Ovary (tissue), 9 donors: ENCODE data around the gene LTO1. TPM values are rescaled to one million over a fixed set of nuclear protein-coding genes. Genes with fewer than 3 reads are reported as not detected.

Source experiments
- DNase-seq, 5 donors: peaks; one replicate each; pipeline ENCODE4 v3.0.0-alpha.2; 2019 to 2020
- H3K27ac ChIP-seq, 2 donors: fragments of 200-600 bp; one replicate each; pipeline versions ENCODE4 v1.5.1 to v1.8.0; 2019 to 2022
- H3K27me3 ChIP-seq: fragments of 200-600 bp; one replicate; pipeline ENCODE4 v1.8.0; 2022
- H3K36me3 ChIP-seq: fragments of 200-600 bp; sonication (generic); one replicate; pipeline ENCODE4 v1.5.1; 2019
- H3K4me1 ChIP-seq: one replicate; pipeline ENCODE4 v1.8.1; 2013; ENCODE audit warnings: mild to moderate bottlenecking, moderate library complexity; ENCODE audit not compliant: insufficient read depth
- H3K4me3 ChIP-seq: fragments of 200-600 bp; sonication (generic); one replicate; pipeline ENCODE4 v1.5.1; 2017
- H3K9me3 ChIP-seq, 2 donors: fragments of 200-600 bp in 1 of 2; sonication (generic) in 1 of 2; one replicate each; pipeline versions ENCODE4 v1.5.1 to v1.8.1; 2013 to 2019; ENCODE audit warnings: mild to moderate bottlenecking in 1 of 2, moderate library complexity in 1 of 2
- EP300 ChIP-seq: sonication (generic); formaldehyde crosslinking; IDR thresholded peaks from one replicate; pipeline ENCODE4 v1.6.1; 2017; ENCODE audit warnings: antibody characterized with exemption
- POLR2A ChIP-seq: fragments of 450-650 bp; IDR thresholded peaks from one replicate; pipeline ENCODE4 v1.6.1; 2017; ENCODE audit warnings: antibody characterized with exemption, mild to moderate bottlenecking, moderate library complexity
- WGBS, 3 donors: extraction: QIAGEN DNeasy Blood & Tissue Kit in 1 of 3; methylation state at CpG; one replicate each; pipeline versions ENCODE4 v1.1.5 to v1.1.7; 2013 to 2017; 5-methylcytosine and 5-hydroxymethylcytosine counted together
- intact Hi-C, 4 donors: fragments of 100-400 bp; cut with DNase I; formaldehyde crosslinking; loops; one replicate each; pipeline versions ENCODE4 v1.11.0 to v1.15.1; 2022 to 2023
- polyA plus RNA-seq, 2 donors: library from polyadenylated mRNA; stranded (reverse); fragments of 200-250 nt in 1 of 2; fragments of 350-450 nt in 1 of 2; fragmentation: Illumina TruSeq in 1 of 2; extraction: RNeasy Lipid Tissue Mini Kit (QIAGEN cat#74804) in 1 of 2; gene quantifications; one replicate each; pipeline ENCODE4 v1.2.3, GENCODE V29; 2013 to 2014
- total RNA-seq, 7 donors: library from RNA; depleted of rRNA in 2 of 7; stranded (reverse); fragments of >200 nt in 2 of 7; fragmentation: NEBNext Ultra II Directional in 3 of 7; extraction: Animal tissue kit (Norgen Biotek cat#: 25700) in 3 of 7; gene quantifications; one replicate each; pipeline versions ENCODE4 v1.1.0 to v1.2.4, GENCODE V29; 2016 to 2023
- TF ChIP-seq, protein P1 (sequence below), 3 donors: fragments of 450-650 bp in 2 of 3; fragments of 200-600 bp in 1 of 3; IDR thresholded peaks; one replicate each; pipeline versions ENCODE4 v1.5.1 to v1.8.0; 2016 to 2022; ENCODE audit warnings: antibody characterized with exemption in 3 of 3, mild to moderate bottlenecking in 1 of 3
- donor health status: DM: no; HTN: no; CAD: no; lungs with moderate emphysema.
- donor health status: DM: no; HTN: no; CAD: no.
- donor health status: Bipolar disorder and iron deficiency.
- donor health status: DM: yes; HTN: yes; CAD: no.
- donor health status: DM: no; HTN: no; CAD: no.
- donor health status: DM: yes; HTN: yes; CAD: no.

The LTO1 gene
- total and polyA plus RNA-seq, 9 donors, result 13.4 to 29.9 (median 19.8) TPM

DNA sequence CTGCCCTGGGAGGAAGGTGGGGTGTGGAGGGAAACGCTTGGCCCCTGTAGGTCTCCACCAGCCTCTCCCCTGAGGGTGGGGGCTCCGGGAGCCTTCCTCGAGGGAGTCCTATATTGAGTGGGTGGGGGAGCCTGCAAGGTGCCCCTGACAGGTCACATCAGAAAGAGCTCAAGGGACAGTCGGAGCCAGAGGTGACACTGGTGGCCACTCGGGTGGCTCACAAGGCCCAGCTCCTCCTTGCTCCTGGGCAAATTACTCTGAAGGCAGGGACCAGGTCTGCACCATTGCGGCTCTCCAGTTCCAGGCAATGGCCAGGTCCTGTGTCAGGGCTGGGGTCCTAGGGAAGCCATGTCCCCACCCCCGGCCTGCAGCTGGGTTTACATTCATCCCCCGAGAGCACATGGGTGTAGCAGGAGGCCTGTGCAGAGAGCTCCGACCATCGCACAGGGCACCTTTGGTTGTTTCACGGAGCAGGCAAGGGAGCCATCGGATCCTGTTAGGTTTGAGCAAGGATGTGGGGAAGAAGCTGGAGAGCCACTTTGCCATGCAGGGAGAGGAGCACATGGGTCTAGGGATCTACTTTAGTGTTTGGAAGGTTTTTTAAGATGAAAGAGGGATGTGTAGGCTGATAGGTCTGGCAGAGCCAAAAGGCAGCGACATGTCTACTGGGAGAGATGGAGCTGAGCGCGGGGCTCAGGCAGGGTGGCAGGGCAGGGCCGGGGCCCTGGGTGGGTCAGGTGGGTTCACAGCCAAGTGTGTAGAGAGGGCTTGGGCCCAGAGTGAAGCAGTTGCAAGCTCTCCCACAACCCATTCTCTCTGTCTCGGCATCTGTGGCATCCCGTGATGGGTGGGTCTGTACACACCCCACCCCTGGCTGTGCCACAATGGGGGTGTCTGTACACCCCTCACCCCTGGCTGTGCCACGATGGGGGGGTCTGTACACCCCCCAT is 19.4 kb downstream of the LTO1 start:
- H3K4me1 ChIP-seq, result no peaks in the 10 kb centered on the region
- intact Hi-C loops, result no loop called here
- H3K36me3 ChIP-seq, result no peaks in the 10 kb centered on the region
- DNase-seq, result peak in 1 of 5 donors; percentile 5
- WGBS, 3 donors, result 84 to 87% (median 86%) methylated on average over 19 of the region's 19 CpGs
- TF ChIP-seq, protein P1, sequence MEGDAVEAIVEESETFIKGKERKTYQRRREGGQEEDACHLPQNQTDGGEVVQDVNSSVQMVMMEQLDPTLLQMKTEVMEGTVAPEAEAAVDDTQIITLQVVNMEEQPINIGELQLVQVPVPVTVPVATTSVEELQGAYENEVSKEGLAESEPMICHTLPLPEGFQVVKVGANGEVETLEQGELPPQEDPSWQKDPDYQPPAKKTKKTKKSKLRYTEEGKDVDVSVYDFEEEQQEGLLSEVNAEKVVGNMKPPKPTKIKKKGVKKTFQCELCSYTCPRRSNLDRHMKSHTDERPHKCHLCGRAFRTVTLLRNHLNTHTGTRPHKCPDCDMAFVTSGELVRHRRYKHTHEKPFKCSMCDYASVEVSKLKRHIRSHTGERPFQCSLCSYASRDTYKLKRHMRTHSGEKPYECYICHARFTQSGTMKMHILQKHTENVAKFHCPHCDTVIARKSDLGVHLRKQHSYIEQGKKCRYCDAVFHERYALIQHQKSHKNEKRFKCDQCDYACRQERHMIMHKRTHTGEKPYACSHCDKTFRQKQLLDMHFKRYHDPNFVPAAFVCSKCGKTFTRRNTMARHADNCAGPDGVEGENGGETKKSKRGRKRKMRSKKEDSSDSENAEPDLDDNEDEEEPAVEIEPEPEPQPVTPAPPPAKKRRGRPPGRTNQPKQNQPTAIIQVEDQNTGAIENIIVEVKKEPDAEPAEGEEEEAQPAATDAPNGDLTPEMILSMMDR (IDR thresholded peaks at IDR 0.05), result no peak
- TF ChIP-seq EP300, result no peak
- TF ChIP-seq POLR2A, result no peak
- no peaks in the 10 kb centered on the region for H3K27me3 ChIP-seq
- no peaks in the 10 kb centered on the region for H3K9me3 ChIP-seq
- no peak overlapping the region for H3K4me3 ChIP-seq
- no peak overlapping the region for H3K27ac ChIP-seq

DNA sequence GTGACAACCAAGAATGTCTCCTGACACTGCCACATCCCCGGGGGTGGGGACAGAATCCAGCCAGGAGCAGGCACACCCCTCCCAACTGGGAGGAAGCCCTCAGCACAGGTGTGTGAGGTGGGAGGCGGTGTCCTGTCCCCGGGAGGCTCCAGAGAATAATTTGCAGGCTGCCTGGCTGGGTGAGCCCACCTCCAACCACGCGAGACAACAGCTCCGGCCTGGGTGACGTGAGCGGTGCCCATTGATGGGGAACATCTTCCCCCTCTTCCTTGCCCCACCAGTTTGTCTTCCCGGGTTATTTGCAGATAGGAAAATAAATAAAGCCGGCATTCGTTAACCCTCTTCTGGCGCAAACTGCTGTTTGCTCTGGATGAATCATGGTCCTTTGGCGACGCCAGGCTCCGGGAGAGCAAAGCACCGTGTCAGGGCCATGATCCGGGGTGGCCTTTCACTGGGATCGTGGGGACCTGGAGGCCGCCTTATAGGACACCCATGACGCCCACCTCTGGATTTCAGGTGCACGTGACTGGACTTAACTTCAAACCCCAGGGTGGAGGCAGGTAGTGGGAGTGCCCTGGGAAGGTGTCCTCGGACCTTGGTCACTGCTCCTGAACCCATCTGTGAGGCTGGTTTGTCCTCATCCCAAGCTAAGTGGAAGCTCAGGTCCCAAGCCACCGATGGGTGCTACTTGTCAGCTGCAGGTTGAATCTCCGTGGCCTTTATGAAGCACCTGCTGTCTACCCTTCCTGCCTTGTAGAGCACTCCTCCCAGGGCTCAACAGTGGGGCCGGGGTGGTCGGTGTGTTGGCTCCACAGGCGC is 20.3 kb downstream of the LTO1 start:
- Histone ChIP-seq H3K27me3 (no peaks in the 10 kb centered on the region), H3K27ac (no peak overlapping the region), H3K36me3 (no peaks in the 10 kb centered on the region), H3K4me3 (no peak overlapping the region), H3K4me1 (no peaks in the 10 kb centered on the region), H3K9me3 (no peaks in the 10 kb centered on the region)
- intact Hi-C loops, result no loop called here
- peak in 1 of 5 donors; percentile 29 for DNase-seq
- TF ChIP-seq POLR2A (no peak), EP300 (no peak)
- TF ChIP-seq, protein P1 (IDR thresholded peaks at IDR 0.05), result no peak
- 54 to 63% (median 61%) methylated on average over 27 of the region's 27 CpGs for WGBS, 3 donors

DNA sequence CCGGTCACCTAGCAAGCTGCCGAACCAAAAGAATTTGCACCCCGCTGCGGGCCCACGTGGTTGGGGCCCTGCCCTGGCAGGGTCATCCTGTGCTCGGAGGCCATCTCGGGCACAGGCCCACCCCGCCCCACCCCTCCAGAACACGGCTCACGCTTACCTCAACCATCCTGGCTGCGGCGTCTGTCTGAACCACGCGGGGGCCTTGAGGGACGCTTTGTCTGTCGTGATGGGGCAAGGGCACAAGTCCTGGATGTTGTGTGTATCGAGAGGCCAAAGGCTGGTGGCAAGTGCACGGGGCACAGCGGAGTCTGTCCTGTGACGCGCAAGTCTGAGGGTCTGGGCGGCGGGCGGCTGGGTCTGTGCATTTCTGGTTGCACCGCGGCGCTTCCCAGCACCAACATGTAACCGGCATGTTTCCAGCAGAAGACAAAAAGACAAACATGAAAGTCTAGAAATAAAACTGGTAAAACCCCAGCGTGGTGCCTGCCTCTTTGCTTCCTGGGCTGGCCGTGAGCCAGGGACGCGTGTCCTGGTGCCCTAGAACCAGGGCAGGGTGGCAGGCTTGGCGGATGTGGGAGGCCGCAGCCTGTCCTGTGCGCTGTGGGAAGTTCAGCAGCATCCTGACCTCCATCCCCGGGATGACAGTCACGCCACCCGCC is 21.0 kb downstream of the LTO1 start:
- Histone ChIP-seq H3K27me3 (no peaks in the 10 kb centered on the region), H3K36me3 (no peaks in the 10 kb centered on the region), H3K27ac (no peak overlapping the region), H3K4me3 (no peak overlapping the region), H3K9me3 (no peaks in the 10 kb centered on the region), H3K4me1 (no peaks in the 10 kb centered on the region)
- intact Hi-C loops, result no loop called here
- TF ChIP-seq POLR2A (no peak), EP300 (no peak)
- TF ChIP-seq, protein P1 (IDR thresholded peaks at IDR 0.05), result no peak
- DNase-seq, result peak in 1 of 5 donors; percentile 28
- 80 to 86% (median 81%) methylated on average over 38 of the region's 38 CpGs for WGBS, 3 donors

DNA sequence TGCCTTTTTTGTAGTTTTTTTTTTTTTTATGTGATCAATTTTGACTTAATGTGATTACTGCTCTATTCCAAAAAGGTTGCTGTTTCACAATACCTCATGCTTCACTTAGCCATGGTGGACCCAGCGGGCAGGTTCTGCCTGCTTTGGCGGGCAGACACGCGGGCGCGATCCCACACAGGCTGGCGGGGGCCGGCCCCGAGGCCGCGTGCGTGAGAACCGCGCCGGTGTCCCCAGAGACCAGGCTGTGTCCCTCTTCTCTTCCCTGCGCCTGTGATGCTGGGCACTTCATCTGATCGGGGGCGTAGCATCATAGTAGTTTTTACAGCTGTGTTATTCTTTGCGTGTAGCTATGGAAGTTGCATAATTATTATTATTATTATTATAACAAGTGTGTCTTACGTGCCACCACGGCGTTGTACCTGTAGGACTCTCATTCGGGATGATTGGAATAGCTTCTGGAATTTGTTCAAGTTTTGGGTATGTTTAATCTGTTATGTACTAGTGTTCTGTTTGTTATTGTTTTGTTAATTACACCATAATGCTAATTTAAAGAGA is 21.7 kb downstream of the LTO1 start:
- no peaks in the 10 kb centered on the region for H3K4me1 ChIP-seq
- DNase-seq, result peak in 1 of 5 donors; percentile 10
- WGBS, 3 donors, result 90 to 92% (median 91%) methylated on average over 23 of the region's 23 CpGs
- intact Hi-C loops, result no loop called here
- no peak for TF ChIP-seq POLR2A
- TF ChIP-seq, protein P1 (IDR thresholded peaks at IDR 0.05), result no peak
- TF ChIP-seq EP300, result no peak
- H3K9me3 ChIP-seq, result no peaks in the 10 kb centered on the region
- no peaks in the 10 kb centered on the region for H3K27me3 ChIP-seq
- no peak overlapping the region for H3K27ac ChIP-seq
- H3K4me3 ChIP-seq, result no peak overlapping the region
- H3K36me3 ChIP-seq, result no peaks in the 10 kb centered on the region
